MCF 10A (cell line): ENCODE results near the gene CAMK2A. TPM values are rescaled to one million over a fixed set of nuclear protein-coding genes. Genes with fewer than 3 reads are reported as not detected.

Experiments used
- BruUV-seq: library from RNA; stranded (reverse); fragments of 400-500 nt; replicated peaks from 2 replicates; lab custom pipeline; 2021; lab: Mats Ljungman, UMichigan
- CTCF ChIA-PET: fragments of 300-600 bp; sonication (Branson Sonifier 250); formaldehyde crosslinking; extraction: SDS; loops from one replicate; lab custom pipeline; 2021; ENCODE audit warnings: antibody characterized with exemption, inconsistent platforms; lab: Yijun Ruan, JAX
- POLR2A ChIA-PET: fragments of 300-600, 350-650 bp; sonication (Branson Sonifier 250); formaldehyde crosslinking; extraction: SDS; loops from one replicate; lab custom pipeline; 2020; ENCODE audit warnings: antibody characterized with exemption, inconsistent platforms; lab: Yijun Ruan, JAX
- DNase-seq: peaks from one replicate; pipeline ENCODE4 v3.0.0-alpha.2; 2018; ENCODE audit not compliant: unreplicated experiment
- H3K27ac Mint-ChIP-seq: one replicate; pipeline ENCODE4 v1.8.0; 2022; ENCODE audit warnings: mild to moderate bottlenecking, low read depth, mixed read lengths; ENCODE audit not compliant: unreplicated experiment
- H3K27me3 Mint-ChIP-seq: one replicate; pipeline ENCODE4 v1.8.0; 2022; ENCODE audit warnings: mixed read lengths; ENCODE audit not compliant: insufficient read depth, unreplicated experiment
- H3K36me3 Mint-ChIP-seq: one replicate; pipeline ENCODE4 v1.8.0; 2022; ENCODE audit warnings: mild to moderate bottlenecking, moderate library complexity, mixed read lengths; ENCODE audit not compliant: insufficient read depth, unreplicated experiment
- H3K4me1 Mint-ChIP-seq: one replicate; pipeline ENCODE4 v1.8.0; 2022; ENCODE audit warnings: mixed read lengths; ENCODE audit not compliant: insufficient read depth, unreplicated experiment
- H3K4me3 Mint-ChIP-seq: one replicate; pipeline ENCODE4 v1.8.0; 2022; ENCODE audit warnings: mild to moderate bottlenecking, moderate library complexity, mixed read lengths; ENCODE audit not compliant: unreplicated experiment
- H3K9me3 Mint-ChIP-seq: one replicate; pipeline ENCODE4 v1.8.0; 2022; ENCODE audit warnings: mixed read lengths; ENCODE audit not compliant: unreplicated experiment
- CTCF ChIP-seq: fragments of 200-600 bp; IDR thresholded peaks from one replicate; pipeline ENCODE4 v1.8.0; 2022; ENCODE audit warnings: antibody characterized with exemption, mild to moderate bottlenecking; ENCODE audit not compliant: unreplicated experiment
- intact Hi-C: fragments of 100-400 bp; cut with micrococcal nuclease; formaldehyde crosslinking; loops from 2 replicates; pipeline ENCODE4 v1.14.1; 2022
- total RNA-seq: library from RNA; stranded (reverse); gene quantifications from 2 replicates; pipeline ENCODE4 v1.2.3, GENCODE V29; 2022

The CAMK2A gene
- total RNA-seq, 1 experiment from 2014 or later = not detected

GRCh38 chr5:150333400-150333799 lies 43.8 kb upstream of the CAMK2A start:
- Mint-ChIP-seq H3K27ac (no peak overlapping the region), H3K27me3 (no peaks in the 10 kb centered on the region), H3K9me3 (no peaks in the 10 kb centered on the region), H3K36me3 (no peaks in the 10 kb centered on the region), H3K4me1 (no peaks in the 10 kb centered on the region), H3K4me3 (no peak overlapping the region)
- TF ChIP-seq CTCF = no peak
- ChIA-PET CTCF (interaction anchor here (0.6 to 3.2 kb wide), 7 partner anchors 10 to 61 kb away, joined by 3 to 22 read pairs (median 3); partner anchors contain the start of gene CAMK2A), POLR2A (interaction anchor here (1.2 kb wide), 1 partner anchor 16 kb away, joined by 6 read pairs; no protein-coding TSS in a partner anchor)
- intact Hi-C loops = no loop called here
- no TSS peak for BruUV-seq
- no peak for DNase-seq

DNA sequence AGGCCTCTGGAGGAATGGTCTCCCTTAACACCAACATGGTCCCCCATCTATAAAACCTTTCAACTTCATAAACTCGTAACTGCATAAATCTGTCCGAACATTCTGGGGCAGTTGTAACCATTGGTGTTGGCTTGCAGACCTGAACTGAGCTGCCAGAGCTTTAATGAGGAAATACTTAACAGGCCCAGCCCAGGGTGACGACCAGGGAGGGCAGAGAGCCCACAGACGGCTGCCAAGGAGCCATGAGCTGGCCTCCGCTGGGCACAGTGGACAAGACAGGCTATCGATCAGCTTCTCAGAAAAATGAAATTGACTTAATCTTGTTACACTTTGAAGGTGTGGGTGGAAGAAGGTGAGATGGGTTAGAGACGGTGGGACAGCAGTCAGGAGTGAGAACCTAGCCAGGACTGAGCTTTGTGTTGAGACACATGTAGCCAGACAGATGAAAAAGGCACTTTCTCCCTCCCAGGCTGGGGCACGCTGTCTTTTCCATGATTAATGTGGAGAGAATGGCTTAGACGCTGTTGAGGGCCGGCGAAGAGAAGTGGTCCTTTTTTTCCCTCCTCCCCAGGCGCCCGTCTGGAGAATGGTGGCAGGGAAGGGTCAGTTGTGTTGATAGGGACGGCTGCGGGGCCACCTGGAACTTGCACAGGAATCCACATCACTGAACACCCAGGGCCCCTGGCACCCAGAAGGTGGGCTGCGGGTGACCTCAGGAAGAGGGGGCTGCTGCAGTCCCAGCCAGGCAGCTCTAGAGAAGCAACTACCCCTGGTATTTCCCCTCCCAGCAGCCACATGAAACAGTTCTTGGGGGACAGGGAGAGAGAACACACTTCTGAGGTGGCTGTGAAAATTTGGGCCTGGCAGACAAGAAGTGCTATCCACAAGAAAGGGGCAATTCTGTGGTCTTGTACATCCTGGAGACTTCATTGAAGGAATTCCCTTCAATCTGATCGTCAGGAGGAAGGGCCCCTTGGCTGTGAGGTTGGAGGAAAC lies 40.6 kb upstream of the CAMK2A start:
- no peak for DNase-seq
- Mint-ChIP-seq H3K4me3 (no peak overlapping the region), H3K27me3 (no peaks in the 10 kb centered on the region), H3K9me3 (no peaks in the 10 kb centered on the region), H3K4me1 (no peaks in the 10 kb centered on the region), H3K36me3 (no peaks in the 10 kb centered on the region), H3K27ac (no peak overlapping the region)
- intact Hi-C loops = no loop called here
- POLR2A ChIA-PET = interaction anchor here (1.3 kb wide), 1 partner anchor 20 kb away, joined by 5 read pairs; no protein-coding TSS in a partner anchor
- CTCF ChIA-PET = interaction anchor here (0.7 to 1.1 kb wide), 2 partner anchors 20 to 59 kb away, joined by 3 to 5 read pairs; no protein-coding TSS in a partner anchor
- no peak for TF ChIP-seq CTCF
- no TSS peak for BruUV-seq

DNA sequence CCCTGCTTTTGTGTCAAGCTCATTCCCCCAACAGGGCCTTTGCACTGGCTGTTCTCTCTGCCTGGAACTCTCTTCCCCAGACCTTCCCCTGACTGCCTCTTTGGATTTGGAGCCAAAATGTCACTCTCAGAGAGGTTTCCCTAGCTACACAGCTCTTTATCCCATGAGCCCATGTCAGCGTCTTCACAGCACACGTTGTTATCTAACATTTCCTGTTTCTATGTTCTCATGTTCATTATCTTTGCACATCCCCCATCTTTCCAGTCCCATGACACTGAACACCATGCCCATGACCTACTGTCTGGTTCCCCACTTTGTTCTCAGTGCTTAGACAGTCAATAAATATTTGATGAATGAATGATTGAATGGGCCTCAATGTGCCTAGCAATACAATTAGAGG lies 39.5 kb upstream of the CAMK2A start:
- intact Hi-C loops = no loop called here
- DNase-seq = no peak
- POLR2A ChIA-PET = interaction anchor here (1.4 kb wide), 1 partner anchor 30 kb away, joined by 5 read pairs; no protein-coding TSS in a partner anchor
- no TSS peak for BruUV-seq
- Mint-ChIP-seq H3K27ac (no peak overlapping the region), H3K4me3 (no peak overlapping the region), H3K36me3 (no peaks in the 10 kb centered on the region), H3K4me1 (no peaks in the 10 kb centered on the region), H3K9me3 (no peaks in the 10 kb centered on the region), H3K27me3 (no peaks in the 10 kb centered on the region)
- CTCF ChIA-PET = no interaction called here
- TF ChIP-seq CTCF = no peak

DNA sequence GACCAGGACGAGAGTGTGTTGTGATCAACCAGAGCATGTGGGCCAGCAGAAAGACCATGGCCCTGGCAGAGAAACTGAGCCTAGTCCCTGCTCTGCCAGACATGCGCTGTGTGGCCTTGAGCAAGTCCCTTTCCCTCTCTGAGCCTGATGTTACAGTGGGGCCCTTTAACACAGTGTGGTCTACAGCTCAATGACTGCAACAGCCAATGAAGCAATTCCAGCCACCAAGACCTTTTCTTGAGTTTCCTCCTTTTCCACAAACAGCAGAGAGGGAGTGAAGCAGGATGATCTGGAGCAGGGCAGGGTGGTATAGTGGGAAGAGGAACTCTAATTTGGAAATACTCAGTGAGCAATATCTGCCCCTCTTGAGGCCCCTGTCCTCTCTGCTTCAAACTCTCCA lies 38.9 kb upstream of the CAMK2A start:
- Mint-ChIP-seq H3K27ac (no peak overlapping the region), H3K4me1 (no peaks in the 10 kb centered on the region), H3K27me3 (no peaks in the 10 kb centered on the region), H3K36me3 (no peaks in the 10 kb centered on the region), H3K4me3 (no peak overlapping the region), H3K9me3 (no peaks in the 10 kb centered on the region)
- CTCF ChIA-PET = interaction anchor here (0.7 to 1.4 kb wide), 3 partner anchors 9 to 82 kb away, joined by 3 to 10 read pairs (median 7); no protein-coding TSS in a partner anchor
- DNase-seq = no peak
- POLR2A ChIA-PET = interaction anchor here (1.4 kb wide), 1 partner anchor 29 kb away, joined by 5 read pairs; no protein-coding TSS in a partner anchor
- TF ChIP-seq CTCF = no peak
- intact Hi-C loops = no loop called here
- no TSS peak for BruUV-seq
